22Rv1 (cell line): ENCODE results near the gene CNTN4.

Source experiments
- ZFX ChIP-seq: fragments of 450-650 bp; IDR thresholded peaks from 2 replicates; pipeline ENCODE4 v1.6.1; 2017; ENCODE audit warnings: antibody characterized with exemption, borderline replicate concordance
- TF ChIP-seq, protein P1 (sequence below): fragments of 450-650 bp; IDR thresholded peaks from 2 replicates; pipeline ENCODE4 v1.5.1; 2017; ENCODE audit warnings: mild to moderate bottlenecking

DNA sequence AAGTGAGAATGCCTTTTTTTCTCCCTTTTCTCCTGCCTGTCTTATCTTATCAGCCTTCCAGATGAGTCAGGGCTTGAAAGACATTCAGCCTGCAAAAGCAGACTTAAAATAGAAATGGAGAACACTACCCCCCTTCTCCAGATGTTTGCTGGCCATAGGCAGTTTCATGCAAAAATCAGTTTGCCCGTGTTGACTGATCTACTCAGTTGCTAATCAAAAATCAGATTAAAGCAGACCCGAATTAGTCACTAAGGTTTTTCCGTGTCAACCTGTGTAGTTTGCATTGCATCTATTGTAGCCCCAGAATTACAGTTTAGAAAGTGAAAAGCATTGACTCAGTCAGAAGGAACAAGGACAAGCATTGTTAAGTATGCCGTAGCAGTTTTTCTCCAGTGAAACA lies 955.3 kb downstream of the CNTN4 start:
- TF ChIP-seq, protein P1, sequence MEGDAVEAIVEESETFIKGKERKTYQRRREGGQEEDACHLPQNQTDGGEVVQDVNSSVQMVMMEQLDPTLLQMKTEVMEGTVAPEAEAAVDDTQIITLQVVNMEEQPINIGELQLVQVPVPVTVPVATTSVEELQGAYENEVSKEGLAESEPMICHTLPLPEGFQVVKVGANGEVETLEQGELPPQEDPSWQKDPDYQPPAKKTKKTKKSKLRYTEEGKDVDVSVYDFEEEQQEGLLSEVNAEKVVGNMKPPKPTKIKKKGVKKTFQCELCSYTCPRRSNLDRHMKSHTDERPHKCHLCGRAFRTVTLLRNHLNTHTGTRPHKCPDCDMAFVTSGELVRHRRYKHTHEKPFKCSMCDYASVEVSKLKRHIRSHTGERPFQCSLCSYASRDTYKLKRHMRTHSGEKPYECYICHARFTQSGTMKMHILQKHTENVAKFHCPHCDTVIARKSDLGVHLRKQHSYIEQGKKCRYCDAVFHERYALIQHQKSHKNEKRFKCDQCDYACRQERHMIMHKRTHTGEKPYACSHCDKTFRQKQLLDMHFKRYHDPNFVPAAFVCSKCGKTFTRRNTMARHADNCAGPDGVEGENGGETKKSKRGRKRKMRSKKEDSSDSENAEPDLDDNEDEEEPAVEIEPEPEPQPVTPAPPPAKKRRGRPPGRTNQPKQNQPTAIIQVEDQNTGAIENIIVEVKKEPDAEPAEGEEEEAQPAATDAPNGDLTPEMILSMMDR, result no peak
- no peak for TF ChIP-seq ZFX
